GM19035 (cell line): ENCODE results near the gene IKZF3.
A peak's percentile ranks its signal among the peaks of the same experiment; 100 is the strongest.
"Not testable (repeated sequence)": the region's sequence is repeated elsewhere in the genome, so short reads cannot be mapped to it uniquely, and the experiment has no call there.

ENCODE experiments used
- ATAC-seq: cut with Tn5 transposase; IDR thresholded peaks from one replicate; pipeline ENCODE4 v1.9.1; 2021; ENCODE audit not compliant: unreplicated experiment

Gene IKZF3

GRCh38 chr17:39863918-39864746, at the start of gene IKZF3:
IKZF3 (minus strand) TSS chr17:39864312; CDS start chr17:39864126, 186 bp downstream.
- peak; percentile 25 for ATAC-seq

GRCh38 chr17:39908789-39909352, 44.8 kb upstream of the IKZF3 start:
- no peak for ATAC-seq

- ATAC-seq: no peak
Measured at GRCh38 chr17:39904990-39905288, 40.8 kb upstream of the IKZF3 start.

GRCh38 chr17:39903158-39903884, 39.2 kb upstream of the IKZF3 start:
- ATAC-seq: no peak

- not testable (repeated sequence) for ATAC-seq
Measured at GRCh38 chr17:39902027-39902426, 37.9 kb upstream of the IKZF3 start.

- ATAC-seq: no peak
Measured at GRCh38 chr17:39899215-39899614, 35.1 kb upstream of the IKZF3 start.

GRCh38 chr17:39898088-39898487, 34.0 kb upstream of the IKZF3 start:
- ATAC-seq: no peak

- ATAC-seq: no peak
Measured at GRCh38 chr17:39894681-39895376, 30.7 kb upstream of the IKZF3 start.

GRCh38 chr17:39889200-39889599, 25.1 kb upstream of the IKZF3 start:
- no peak for ATAC-seq

GRCh38 chr17:39887078-39887477, 23.0 kb upstream of the IKZF3 start:
- no peak for ATAC-seq

- not testable (repeated sequence) for ATAC-seq
Measured at GRCh38 chr17:39886102-39886501, 22.0 kb upstream of the IKZF3 start.

GRCh38 chr17:39872751-39873150, 8.6 kb upstream of the IKZF3 start:
- ATAC-seq: no peak

- ATAC-seq: no peak
Measured at GRCh38 chr17:39871801-39872200, 7.7 kb upstream of the IKZF3 start.

- no peak for ATAC-seq
Measured at GRCh38 chr17:39870776-39871175, 6.7 kb upstream of the IKZF3 start.

- no peak for ATAC-seq
Measured at GRCh38 chr17:39868554-39868942, 4.4 kb upstream of the IKZF3 start.

- peak; percentile 4 for ATAC-seq
Measured at GRCh38 chr17:39867880-39868553, 3.9 kb upstream of the IKZF3 start, which contains the start of gene ZPBP2. ZPBP2 (plus strand) TSS chr17:39868202; CDS start chr17:39868355, 153 bp downstream.

GRCh38 chr17:39867084-39867879, 3.2 kb upstream of the IKZF3 start:
- ATAC-seq: peak; percentile 53

- ATAC-seq: no peak
Measured at GRCh38 chr17:39866013-39866730, 2.1 kb upstream of the IKZF3 start.

- no peak for ATAC-seq
Measured at GRCh38 chr17:39863244-39863917, 731 bp downstream of the IKZF3 start.
